Measurements from ENCODE around the gene ZNF92.
A peak's percentile ranks its signal among the peaks of the same experiment; 100 is the strongest.
"Not testable (repeated sequence)": the region's sequence is repeated elsewhere in the genome, so short reads cannot be mapped to it uniquely, and the experiment has no call there.

The ZNF92 gene

DNA sequence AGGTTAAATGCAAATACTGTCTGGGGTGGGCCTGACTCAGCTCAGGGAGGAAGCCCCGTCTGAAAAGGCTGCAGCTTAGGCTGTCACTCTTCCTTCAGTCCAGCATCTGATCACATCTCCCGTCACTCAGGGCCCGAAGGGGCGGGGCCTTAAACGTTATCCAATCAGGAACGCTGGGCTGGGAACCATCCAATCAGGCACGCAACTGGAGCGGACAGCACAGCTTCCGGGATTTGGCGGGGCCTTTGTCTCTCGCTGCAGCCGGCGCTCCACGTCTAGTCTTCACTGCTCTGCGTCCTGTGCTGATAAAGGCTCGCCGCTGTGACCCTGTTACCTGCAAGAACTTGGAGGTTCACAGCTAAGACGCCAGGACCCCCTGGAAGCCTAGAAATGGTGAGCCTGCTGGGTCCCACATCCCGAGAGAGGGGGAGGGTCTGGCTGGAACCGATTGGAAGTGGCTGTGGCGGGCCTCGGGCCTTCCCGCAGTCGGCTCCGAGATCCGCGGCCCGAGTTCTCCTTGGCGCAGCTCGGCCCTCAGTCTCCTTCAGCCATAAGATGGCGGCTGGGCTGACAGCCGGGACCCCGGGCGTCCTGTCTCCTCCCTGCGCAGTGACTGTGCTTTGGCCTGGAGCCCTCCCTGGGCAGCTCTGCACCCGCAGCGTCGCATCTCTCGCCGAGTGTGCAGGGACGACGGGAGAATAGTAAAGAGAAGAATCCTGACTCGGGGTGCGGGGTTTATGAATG is at the start of gene ZNF92:
Gene ZNF92, plus strand, starts transcription at position 248 of the 744 bp plus-strand sequence. Its CDS starts 143 bp downstream, at position 391.
- peak; percentile 83 to 92 for DNase-seq

DNA sequence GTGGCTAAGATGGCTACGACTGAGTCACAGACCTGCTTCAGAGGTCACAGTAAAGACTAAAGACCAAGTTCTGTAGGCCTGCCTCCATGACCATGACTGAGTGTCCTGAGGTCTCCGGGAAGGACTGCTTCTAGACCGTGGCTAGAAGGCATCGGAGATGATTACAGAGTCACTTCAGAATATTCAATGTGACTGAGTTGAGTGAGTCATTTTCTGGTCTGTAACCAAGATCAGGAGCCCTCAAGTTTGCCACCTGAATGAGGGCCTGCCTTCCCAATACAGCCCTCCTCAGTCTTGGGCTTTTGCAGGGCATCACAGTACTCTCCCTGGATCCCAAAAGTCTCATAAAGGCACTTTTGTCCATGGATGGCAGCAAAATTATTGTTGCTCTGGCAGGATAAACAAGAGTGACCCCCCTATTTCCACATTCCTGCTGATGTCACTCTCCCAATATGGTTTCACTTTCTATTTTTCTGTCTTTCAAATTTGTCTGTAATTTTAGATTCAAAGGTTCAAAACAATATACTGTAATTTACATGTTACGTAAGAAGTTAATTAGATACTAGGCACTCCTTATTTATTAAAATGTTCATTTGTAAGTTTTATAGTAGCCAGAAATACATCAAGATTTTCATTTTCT is 47.7 kb upstream of the ZNF92 start:
- no peak for DNase-seq

DNA sequence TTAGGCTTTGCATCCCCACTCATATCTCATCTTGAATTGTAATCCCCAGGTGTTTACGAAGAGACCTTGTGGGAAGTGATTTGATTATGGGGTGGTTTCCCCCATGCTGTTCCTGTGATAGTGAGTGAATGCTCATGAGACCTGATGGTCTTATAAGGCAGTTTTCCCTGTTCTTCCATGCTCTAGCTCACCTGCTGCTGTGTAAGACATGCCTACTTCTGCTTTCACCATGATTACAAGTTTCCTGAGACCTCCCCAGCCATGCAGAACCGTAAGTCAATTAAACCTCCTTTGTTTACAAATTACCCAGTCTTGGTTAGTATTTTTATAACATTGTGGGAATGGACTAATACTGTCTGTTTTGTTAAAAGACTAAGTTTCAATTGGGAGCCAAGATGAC is 35.3 kb upstream of the ZNF92 start:
- no peak for DNase-seq

DNA sequence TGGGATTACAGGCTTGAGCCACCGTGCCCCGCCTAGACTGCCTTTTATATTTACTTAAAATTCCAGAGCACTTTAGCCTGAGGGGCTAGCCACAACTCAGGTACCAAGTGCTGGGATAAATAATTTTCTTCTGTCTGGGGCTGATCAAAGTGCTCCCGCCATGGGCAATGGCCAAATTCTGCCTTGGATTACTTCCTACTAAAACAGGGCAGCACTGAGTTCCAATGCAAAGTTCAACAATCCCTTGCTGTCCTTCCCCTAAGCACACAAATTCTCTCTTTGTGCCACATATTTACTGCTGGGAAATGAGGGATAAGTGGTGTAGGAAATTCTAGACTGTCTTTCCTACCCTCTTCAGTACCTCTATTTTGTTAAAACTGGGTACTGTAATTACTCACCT is 34.4 kb upstream of the ZNF92 start:
- DNase-seq: no peak

DNA sequence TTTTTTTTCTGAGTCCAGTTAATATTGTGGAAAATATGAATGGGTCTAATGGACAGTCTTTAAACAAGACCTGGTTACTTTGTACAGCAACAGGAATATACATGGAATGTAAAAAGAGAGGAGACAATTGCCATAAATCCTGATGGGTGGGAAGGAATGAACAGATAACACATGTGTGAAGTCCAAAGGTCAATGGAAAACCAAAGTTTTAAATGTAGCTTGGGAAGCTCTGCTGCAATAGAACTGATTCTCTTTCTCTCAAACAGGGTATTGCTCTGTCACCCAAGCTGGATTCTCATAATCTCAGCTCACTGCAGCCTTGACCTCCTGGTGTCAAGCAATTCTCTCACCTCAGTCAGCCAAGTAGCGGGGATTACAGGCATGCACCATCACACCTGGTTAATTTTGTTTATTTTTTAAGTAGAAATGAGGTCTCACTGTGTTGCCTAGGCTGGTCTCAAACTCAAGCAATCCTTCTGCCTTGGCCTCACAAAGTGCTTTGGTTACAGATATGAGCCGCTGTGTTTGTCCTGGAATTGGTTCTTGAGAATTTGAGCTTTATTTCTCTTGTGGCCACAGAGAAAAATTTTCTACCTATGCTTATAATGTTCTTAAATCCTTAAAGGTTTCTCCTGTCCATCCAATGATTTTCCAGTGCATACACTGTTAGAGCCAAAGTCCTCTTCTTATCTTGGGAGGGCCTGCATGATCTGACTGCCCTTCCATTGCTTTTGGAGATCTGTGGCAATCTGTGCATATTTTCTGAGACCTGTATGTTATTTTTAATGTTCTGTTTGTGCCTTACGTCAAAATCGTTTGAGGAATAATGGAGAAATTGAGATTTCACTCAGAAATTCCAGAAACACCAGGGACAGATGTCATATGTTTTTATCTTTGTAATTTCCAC is 30.7 kb upstream of the ZNF92 start:
- DNase-seq: no peak

DNA sequence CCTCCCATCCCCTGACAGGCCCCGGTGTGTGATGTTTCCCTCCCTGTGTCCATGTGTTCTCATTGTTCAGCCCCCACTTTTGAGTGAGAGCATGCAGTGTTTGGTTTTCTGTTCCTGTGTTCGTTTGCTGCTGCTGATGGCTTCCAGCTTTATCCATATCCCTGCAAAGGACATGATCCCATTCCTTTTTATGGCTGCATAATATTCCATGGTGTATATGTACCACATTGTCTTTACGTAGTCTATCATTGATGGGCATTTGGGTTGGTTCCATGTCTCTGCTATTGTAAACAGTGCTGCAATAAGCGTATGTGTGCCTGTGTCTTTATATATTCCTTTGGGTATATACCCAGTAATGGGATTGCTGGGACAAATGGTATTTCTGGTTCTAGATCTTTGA is 29.1 kb upstream of the ZNF92 start:
- DNase-seq: not testable (repeated sequence)

DNA sequence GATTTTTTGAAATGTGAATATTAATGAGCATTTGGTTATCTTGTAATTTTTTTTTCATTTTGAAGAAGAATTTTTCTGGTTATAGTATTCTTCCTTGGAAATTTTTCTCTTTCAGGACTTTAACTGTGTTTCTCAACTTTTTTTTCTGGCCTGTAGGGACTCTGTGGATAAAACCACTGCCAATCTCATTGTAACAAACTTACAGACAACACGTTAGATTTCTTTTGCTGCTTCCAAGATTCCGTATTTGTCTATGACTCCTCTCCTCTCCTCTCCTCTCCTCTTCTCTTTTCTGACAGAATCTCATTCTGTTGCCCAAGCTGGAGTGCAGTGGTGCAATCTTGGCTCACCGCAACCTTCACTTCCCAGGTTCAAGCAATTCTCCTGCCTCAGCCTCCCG is 19.4 kb upstream of the ZNF92 start:
- no peak for DNase-seq

DNA sequence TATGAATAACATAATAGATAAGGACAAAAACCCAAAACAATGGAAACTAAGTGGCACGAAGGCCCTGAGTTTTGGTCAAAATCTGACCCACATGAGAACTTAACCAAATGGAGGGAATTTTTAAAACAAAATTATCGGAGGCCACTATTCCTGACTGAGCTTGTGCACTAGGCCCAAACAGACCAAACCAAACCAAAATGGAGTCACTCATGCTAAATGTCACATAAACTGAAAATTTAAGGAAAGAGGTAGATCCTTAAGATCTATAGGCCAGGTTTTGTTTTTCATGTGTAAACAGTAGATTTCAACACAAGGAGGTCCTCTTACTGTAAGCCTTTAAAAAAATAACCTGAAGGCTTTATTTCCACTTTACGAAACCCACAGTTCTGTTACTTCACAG is 3.8 kb upstream of the ZNF92 start:
- no peak for DNase-seq

DNA sequence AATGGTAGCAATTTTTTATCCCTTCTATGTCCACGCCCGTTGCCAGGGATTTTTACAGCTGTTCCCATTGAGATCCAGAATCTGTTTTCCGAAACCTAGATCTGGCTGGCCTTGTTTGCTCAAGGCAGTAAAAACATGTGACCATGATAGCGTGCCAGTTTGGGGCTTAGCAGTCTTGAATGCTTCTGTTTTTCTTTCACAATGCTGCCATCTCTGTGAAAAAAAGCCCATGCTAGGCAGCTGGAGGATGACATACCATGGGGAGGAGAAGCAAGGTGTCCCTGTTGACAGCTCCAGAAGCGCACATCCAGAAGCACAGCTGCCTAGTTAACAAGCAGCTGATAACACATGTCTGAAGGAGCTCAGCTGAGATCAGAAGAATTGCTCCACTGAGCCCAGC is 2.2 kb upstream of the ZNF92 start:
- DNase-seq: no peak

DNA sequence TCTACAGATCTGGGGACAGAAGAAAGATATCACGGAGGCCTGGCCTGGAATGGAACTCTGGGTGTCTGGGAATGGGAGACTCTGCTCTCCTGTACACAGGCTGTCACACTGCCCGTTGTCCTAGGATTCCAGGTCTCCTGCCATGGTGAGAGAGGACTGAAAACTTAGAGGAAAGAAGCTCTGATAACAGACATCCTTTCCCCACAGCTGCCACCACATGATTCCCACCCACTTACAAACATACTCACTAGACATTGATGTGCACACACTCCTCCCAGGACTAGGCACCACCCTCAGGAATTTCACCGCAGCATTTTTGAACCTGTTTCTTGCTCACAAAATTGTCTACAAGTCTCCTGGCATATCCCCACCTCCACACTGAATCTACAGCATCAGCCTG is 5.7 kb downstream of the ZNF92 start:
- DNase-seq: no peak

DNA sequence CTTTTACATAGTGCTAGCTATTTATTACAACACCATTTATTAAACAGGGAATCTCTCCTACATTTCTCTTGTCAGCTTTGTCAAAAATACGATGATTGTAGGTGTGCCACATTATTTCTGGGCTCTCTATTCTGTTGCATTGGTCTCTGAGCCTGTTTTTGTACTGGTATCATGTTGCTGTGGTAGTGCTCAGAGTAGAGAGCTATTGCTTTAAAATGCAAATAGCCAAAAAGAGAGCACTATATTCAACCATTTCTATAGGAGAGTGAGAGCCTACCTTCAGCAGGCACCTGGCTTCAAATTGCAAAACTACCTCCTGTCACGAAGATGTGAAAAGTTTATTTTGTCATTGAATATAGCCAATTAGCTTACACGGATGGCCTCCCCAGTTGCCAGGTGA is 8.1 kb downstream of the ZNF92 start:
- DNase-seq: no peak

DNA sequence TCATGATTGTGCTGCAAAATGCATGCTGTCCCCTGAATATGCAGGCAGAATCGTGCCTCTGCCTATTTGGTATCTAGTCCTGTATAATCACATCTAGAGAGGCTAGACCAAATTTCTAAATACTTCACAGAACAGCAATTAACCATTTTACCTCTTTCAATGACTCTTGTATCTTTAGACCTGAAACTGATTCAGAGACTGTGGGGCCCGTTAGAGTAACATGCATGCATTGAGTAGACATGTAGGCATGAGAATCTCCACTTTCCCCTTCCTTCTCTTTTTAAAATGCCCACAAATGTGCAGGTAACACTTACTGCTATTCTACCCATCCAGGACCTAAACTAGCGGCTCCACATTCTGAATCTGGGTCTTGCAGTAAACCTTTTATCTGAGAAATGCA is 8.8 kb downstream of the ZNF92 start:
- DNase-seq: no peak

DNA sequence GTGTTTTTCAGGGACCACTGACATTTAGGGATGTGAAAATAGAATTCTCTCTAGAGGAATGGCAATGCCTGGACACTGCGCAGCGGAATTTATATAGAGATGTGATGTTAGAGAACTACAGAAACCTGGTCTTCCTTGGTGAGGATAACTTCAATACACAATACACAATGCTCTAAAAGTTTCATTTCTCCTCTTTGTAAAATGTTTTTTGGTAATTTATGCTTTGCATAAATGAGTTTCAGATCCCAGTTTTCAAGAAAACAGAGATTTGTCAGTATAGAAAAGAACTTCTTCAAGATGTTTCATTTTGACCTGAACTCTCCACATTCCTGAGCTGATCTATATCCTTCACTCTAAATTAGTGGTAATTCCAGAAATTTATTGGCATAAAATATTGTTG is 14.2 kb downstream of the ZNF92 start:
- DNase-seq: no peak

DNA sequence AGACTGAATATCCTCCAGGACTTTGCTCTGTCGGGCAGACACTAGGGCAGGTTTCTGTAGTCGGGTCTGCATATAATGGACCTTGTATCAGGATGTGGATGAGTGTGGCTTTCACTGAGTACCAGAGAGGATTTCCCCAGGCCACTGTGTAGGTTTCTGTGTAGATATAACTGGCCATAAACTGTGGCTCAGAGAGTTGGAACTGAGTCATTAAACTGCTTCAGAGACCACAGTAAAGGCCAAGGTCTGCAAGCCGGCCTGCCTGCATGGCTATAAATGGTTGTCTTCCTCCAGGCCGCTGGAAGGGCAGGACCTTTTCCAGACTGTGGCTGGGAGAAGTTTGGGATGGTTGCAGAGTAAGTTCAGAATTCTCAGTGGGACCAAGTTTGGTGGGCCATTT is 16.9 kb downstream of the ZNF92 start:
- DNase-seq: no peak

DNA sequence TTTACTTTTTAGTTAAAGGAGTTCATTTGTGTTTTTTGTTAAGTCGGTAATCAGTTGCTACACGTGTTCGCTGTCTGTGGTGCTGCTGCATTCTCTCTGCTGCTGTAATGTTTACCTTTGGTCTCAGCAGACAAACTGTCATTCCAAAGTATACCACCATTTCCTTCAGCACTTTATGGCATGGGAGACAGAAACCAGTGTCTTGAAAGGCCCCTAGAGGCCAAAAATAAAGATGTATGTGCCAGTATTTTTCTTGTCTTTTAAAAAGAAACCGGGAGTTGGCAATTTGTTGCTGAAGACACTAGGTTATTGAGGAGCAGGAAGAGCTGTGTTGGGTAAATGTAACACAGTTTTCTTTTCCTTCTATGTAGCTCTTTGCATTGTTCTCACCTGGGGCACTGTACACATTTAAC is 24.1 kb downstream of the ZNF92 start:
- DNase-seq: no peak

DNA sequence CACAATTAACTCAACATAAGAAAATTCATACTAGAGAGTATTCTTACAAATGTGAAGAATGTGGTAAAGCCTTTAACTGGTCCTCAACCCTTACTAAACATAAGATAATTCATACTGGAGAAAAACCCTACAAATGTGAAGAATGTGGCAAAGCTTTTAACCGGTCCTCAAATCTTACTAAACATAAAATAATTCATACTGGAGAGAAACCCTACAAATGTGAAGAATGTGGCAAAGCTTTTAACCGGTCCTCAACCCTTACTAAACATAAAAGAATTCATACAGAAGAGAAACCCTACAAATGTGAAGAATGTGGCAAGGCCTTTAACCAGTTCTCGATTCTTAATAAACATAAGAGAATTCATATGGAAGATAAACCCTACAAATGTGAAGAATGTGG is 25.0 kb downstream of the ZNF92 start:
- not testable (repeated sequence) for DNase-seq

DNA sequence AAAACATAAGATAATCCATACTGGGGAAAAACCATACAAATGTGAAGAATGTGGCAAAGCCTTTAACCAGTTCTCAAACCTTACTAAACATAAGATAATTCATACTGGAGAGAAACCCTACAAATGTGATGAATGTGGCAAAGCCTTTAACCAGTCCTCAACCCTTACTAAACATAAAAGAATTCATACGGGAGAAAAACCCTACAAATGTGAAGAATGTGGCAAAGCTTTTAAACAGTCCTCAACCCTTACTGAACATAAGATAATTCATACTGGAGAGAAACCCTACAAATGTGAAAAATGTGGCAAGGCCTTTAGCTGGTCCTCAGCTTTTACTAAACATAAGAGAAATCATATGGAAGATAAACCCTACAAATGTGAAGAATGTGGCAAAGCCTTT is 25.4 kb downstream of the ZNF92 start:
- DNase-seq: not testable (repeated sequence)

DNA sequence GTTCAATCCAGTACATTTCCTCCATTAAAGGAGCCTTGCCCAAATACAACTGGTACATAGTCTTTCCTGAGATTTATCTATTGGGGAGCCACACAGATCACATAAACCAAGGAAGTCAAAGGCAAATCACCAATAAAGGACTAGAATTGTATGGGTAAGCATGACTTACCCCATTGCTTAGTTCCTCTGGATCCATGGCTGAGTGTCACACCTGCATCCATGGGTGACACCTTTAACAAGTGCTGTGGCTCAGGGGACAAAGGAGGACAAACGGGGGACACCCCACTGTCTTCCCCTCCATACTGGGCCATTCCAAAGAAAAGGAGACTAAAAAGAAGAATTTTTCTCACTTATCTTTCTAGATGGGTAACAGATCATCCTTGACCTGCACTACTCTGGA is 30.4 kb downstream of the ZNF92 start:
- no peak for DNase-seq

DNA sequence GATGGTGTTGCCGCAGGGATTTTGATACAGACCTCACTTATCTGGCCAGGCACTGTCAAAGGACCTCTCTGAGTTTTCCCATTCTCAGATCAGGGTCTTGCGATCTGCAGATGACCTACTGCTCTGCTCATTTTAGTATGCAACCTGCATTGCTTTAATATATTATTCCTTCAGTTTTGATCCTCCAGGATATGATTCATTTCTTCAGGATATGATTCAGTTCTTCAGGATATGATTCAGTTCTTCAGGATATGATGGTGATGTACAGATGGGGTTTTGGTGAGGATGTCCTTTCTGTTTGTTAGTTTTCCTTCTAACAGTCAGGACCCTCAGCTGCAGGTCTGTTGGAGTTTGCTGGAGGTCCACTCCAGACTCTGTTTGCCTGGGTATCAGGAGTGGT is 33.1 kb downstream of the ZNF92 start:
- DNase-seq: not testable (repeated sequence)

DNA sequence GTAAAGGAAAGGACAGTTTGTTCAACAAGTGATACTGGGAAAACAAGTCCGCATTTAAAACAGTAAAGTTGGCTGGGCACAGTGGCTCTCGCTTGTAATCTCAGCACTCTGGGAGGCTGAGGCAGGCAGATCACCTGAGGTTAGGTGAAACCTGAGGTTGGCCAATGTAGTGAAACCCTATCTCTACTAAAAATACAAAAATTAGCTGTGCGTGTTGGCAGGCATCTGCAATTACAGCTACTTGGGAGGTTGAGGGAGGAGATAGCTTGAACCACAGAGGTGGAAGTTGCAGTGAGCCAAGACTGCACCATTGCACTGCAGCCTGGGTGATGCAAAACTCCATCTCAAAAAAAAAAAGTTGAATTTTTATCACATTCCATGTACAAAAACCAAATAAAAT is 35.7 kb downstream of the ZNF92 start:
- DNase-seq: no peak

DNA sequence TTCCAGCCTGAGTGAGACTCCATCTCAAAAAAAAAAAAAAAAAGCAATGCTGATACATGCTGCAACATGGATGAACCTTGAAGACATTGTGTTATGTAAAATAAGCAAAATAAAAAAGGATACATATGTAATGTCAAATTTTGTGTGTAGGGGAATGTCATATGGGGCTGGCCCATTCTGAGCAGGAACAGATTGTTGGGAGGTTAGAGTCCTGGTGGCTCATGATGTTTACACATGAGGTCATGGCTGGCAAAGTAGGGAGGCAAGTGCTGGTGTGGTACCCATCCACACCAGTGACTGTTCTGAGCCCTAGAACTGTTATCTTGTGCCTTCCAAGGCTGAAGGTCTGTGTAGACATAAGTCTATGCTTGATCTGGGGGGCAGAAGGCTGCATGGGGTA is 37.6 kb downstream of the ZNF92 start:
- DNase-seq: no peak

DNA sequence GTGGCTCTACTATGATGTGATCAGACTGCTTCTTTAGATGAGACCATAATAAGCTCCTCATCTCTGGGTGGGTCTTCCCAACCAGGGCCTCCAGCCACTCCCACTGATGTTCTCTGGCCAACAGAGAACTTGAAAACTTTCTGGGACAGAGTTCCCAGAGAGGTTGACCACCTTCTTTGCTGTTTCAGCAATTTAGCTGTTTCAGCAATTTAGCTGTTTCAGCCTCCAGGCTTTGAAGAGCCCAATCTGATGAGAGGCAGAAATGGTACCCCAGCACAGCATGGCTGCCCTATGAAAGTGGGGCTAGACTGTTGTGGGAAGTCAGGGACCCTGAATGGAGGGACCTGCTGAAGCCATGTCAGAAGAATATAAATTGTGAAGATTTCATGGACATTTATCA is 49.0 kb downstream of the ZNF92 start:
- DNase-seq: no peak

DNA sequence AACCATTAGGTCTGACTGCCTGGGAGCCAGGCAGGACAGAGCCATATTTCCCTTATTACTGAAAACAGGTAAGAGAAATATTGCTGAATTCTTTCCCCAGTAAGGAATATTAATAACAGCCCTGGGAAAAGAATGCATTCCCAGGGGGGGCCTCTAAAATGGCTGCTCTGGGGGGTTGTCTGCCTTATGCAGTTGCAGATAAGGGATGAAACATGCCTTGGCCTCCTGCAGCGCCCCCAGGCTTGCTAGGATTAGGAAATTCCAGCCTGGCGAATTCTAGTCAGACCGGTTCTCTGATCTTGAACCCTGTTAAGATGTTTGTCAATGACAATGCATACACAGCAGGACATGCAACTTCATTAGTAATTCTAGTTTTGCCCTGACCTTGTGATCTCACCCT is 49.6 kb downstream of the ZNF92 start:
- DNase-seq: not testable (repeated sequence)
